Activated CD4-positive, alpha-beta T cell treated with anti-CD3 and anti-CD28 coated beads, Interleukin-2, amount 10 ng/mL, durations not matched to agents 7 days and 5 days (primary cell): ENCODE data around the gene CLIC3. TPM values are rescaled to one million over a fixed set of nuclear protein-coding genes. Genes with fewer than 3 reads are reported as not detected.

Source experiments
- CTCF ChIA-PET: fragments of 350-600 bp; sonication (Branson Sonifier 250); formaldehyde crosslinking; loops from one replicate; lab custom pipeline; 2021; ENCODE audit warnings: antibody characterized with exemption; lab: Charles Lee
- POLR2A ChIA-PET: fragments of 350-600 bp; sonication (Branson Sonifier 250); formaldehyde crosslinking; loops from one replicate; lab custom pipeline; 2021; ENCODE audit warnings: antibody characterized with exemption; lab: Charles Lee
- DNase-seq: peaks from one replicate; pipeline ENCODE4 v3.0.0-alpha.2; 2020
- H3K27ac Mint-ChIP-seq: one replicate; pipeline ENCODE4 v1.8.0; 2021; ENCODE audit warnings: mild to moderate bottlenecking, moderate library complexity, mixed read lengths
- H3K27me3 Mint-ChIP-seq: one replicate; pipeline ENCODE4 v1.8.0; 2021; ENCODE audit warnings: mixed read lengths
- H3K36me3 Mint-ChIP-seq: one replicate; pipeline ENCODE4 v1.8.0; 2021; ENCODE audit warnings: low read depth, mixed read lengths
- H3K4me1 Mint-ChIP-seq: one replicate; pipeline ENCODE4 v1.8.0; 2021; ENCODE audit warnings: mixed read lengths
- H3K4me3 Mint-ChIP-seq: one replicate; pipeline ENCODE4 v1.8.0; 2021; ENCODE audit warnings: mild to moderate bottlenecking, moderate library complexity, mixed read lengths
- H3K9me3 Mint-ChIP-seq: one replicate; pipeline ENCODE4 v1.8.0; 2021; ENCODE audit warnings: mixed read lengths
- total RNA-seq, 2 experiments: library from RNA; stranded (reverse); gene quantifications; one replicate each; pipeline ENCODE4 v1.2.3, GENCODE V29; 2021

Gene CLIC3, protein sequence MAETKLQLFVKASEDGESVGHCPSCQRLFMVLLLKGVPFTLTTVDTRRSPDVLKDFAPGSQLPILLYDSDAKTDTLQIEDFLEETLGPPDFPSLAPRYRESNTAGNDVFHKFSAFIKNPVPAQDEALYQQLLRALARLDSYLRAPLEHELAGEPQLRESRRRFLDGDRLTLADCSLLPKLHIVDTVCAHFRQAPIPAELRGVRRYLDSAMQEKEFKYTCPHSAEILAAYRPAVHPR
- 1 to 10 TPM; 2.6 to 4.4 TPM for total RNA-seq

DNA sequence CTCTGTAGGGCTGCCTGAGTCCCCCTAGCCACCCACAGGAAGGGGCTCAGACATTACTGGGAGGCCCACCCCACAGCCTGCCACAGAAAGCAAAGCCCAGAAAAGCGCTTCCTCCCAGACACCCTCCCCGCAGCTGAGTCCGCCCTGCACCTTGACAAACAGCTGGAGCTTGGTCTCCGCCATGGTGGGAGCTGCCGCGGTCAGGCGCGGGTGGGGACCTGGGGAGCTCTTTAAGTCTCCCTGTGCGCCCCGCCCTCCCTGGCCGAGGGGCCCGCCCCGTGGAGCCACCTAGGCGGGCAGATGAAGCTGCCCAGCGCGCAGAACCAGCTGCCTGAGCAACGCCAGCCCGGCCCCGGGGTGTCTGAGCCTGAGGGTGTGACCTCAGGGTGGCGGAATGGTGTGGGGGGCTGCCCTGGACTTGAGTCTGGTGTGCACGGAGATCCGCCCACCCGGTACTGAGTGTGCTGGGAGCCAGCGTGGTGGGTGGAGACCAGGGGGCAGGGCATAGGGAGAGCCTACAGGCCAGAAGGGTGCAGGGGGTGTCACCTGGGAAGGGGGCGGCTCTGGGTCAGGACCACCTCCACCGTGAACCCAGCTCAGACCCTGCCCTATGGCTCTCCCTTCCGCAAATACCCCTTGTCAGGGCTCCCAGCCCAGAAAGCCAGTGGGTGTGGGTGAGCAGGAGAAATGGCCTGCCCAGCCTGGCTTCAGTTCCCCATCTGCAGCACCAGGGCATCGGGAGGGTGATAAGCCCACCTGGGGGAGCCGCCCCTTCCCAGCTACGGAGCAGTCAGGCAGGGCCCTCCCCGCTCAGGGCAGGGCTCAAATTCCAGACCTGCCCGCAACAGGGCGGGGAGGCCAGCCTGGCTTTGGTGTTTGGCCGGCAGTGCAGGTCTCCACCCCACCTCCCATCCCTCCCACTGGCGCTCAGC lies at the start of gene CLIC3:
CLIC3 (minus strand) TSS at position 208 of the 932 bp plus-strand sequence; CDS start at position 183, 25 bp downstream.
- H3K27me3 Mint-ChIP-seq = peaks cover 6% of the 10 kb centered on the region
- peaks cover 7% of the 10 kb centered on the region for H3K36me3 Mint-ChIP-seq
- ChIA-PET POLR2A (no interaction called here), CTCF (interaction anchor here (0.5 to 2.6 kb wide), 7 partner anchors 19 to 174 kb away, joined by 3 to 15 read pairs (median 5); partner anchors contain the start of gene AJM1)
- H3K4me3 Mint-ChIP-seq = peak within 1 kb of the TSS; percentile 59
- peak within 1 kb of the TSS; percentile 89 for H3K27ac Mint-ChIP-seq
- DNase-seq = peak; percentile 60
- H3K9me3 Mint-ChIP-seq = no peaks in the 10 kb centered on the region
- H3K4me1 Mint-ChIP-seq = peaks cover 52% of the 10 kb centered on the region

DNA sequence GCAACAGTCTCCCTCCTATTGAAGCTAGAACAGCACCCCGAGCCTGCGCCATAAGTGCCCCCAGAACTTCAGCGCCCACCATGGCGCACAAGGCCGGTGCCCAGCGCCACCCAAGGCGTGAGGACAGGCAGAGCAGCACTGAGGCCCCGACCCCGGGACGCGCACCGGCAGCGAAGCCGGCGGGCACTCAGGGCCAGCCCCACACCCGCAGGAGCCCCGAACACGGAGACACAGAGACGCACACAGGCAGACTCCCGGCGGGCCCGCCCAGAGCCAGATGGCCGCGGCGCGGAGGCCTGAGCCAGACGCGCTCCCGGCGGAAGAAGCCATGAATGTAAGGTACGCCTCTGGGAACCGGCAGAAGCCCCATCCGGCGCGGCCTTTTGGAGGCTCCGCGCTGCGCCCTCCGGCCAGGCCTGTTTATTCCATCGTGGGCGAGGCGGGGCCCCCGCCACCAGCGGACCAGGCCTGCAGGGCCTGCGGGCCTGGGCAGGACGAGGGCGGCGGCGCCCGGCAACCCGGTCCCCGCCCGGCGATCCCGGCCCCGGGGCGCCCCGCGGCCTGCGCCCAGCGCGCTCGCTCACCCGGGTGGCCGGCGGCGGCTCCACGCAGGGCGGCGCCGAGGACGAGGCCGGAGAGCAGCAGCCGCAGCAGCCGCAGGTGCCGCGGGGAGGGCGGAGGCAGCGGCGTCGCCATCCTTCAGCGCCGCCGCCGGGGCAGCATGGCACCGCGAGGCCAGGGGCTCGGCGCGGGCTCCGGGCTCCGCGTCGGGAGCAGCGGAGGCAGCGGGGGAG lies 49.1 kb upstream of the CLIC3 start:
- peak overlapping the region; percentile 54 for H3K27ac Mint-ChIP-seq
- H3K4me3 Mint-ChIP-seq = peak overlapping the region; percentile 70
- no peaks in the 10 kb centered on the region for H3K9me3 Mint-ChIP-seq
- no peak for DNase-seq
- peaks cover 30% of the 10 kb centered on the region for H3K27me3 Mint-ChIP-seq
- no peaks in the 10 kb centered on the region for H3K36me3 Mint-ChIP-seq
- CTCF ChIA-PET = interaction anchor here (1.0 to 3.8 kb wide), 11 partner anchors 9 to 258 kb away, joined by 3 to 59 read pairs (median 5); partner anchors contain the start of genes ABCA2, AJM1, FUT7 and SAPCD2
- POLR2A ChIA-PET = no interaction called here
- peaks cover 19% of the 10 kb centered on the region for H3K4me1 Mint-ChIP-seq

- POLR2A ChIA-PET = no interaction called here
Observed at GRCh38 chr9:137044502-137045177, 48.3 kb upstream of the CLIC3 start.

DNA sequence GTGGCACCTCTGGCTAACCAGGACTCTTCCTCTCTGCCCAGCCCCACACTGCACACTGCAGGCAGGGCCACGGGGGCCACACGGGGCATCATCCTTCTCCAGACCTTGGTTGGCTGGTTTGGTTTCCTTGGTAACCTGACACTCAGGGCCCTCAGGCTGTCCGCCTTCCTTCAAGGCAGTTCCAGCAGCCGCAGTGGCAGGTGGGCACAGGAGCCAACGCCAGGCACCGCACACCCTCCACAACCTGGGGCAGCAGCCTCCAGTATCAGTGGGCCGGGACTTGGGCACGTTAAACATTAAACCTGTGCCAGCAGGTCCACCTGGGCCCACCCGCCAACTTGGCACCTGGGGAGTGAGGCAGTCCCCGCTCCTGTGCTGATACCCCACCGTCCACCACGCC lies 47.7 kb upstream of the CLIC3 start:
- no peak for DNase-seq
- H3K4me1 Mint-ChIP-seq = peaks cover 13% of the 10 kb centered on the region
- no peak overlapping the region for H3K27ac Mint-ChIP-seq
- H3K27me3 Mint-ChIP-seq = peaks cover 21% of the 10 kb centered on the region
- POLR2A ChIA-PET = no interaction called here
- no peak overlapping the region for H3K4me3 Mint-ChIP-seq
- H3K9me3 Mint-ChIP-seq = no peaks in the 10 kb centered on the region
- CTCF ChIA-PET = interaction anchor here (1.7 to 3.8 kb wide), 3 partner anchors 9 to 201 kb away, joined by 4 to 18 read pairs (median 12); partner anchors contain the start of gene AJM1
- H3K36me3 Mint-ChIP-seq = no peaks in the 10 kb centered on the region

More at GRCh38 chr9:137044502-137045177, 48.3 kb upstream of the CLIC3 start:
- CTCF ChIA-PET = interaction anchor here (1.0 to 3.8 kb wide), 8 partner anchors 8 to 258 kb away, joined by 3 to 44 read pairs (median 4); partner anchors contain the start of genes ABCA2, AJM1 and SAPCD2
- Mint-ChIP-seq H3K4me3 (peak overlapping the region; percentile 70), H3K4me1 (peaks cover 16% of the 10 kb centered on the region), H3K27me3 (peaks cover 24% of the 10 kb centered on the region), H3K27ac (peak overlapping the region; percentile 54), H3K9me3 (no peaks in the 10 kb centered on the region), H3K36me3 (no peaks in the 10 kb centered on the region)
- DNase-seq = no peak

DNA sequence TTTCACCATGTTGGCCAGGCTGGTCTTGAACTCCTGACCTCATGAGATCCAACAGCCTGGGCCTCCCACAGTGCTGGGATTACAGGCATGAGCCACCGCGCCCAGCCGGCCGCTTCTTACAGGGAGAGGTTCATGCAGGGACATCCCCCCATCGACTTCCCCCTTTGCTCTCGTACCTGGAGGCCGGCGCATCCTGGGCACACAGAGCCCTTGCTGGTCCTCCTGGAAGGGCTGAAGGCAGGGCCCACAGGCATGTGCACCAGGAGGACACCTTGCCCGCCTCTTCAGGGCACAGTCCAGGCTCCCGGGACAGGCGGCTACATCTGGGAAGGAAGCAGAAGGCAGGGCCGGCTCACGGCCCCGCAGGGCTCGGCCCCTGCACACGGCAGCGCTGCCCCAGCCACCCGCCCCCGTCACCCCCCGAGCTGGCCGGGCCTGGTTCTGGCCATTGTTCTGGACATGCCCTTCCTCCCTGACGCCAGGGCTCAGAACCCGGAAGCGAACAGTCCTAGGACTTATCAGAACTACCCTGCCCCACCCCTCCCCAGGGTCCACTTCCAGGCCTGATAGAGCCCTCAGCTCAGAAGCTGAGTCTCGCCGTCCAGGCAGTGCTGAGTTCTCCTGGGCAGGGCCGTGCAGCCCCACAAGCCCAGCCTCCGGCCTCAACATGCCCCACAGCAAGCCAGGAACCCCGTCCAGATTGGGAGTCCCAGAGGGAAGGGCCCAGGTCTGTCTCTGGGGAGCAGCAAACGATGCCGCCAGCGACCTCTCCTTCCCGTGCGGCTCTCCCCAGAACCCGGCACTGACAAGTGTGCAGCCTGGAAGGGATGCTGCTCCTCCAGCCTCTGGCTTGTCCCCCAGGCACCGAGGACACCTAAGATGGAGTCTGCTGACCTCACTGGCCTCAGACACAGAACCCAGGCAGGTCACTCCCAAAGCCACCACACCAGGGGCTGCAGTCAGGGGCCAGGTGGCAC lies 46.7 kb upstream of the CLIC3 start:
- H3K4me3 Mint-ChIP-seq = no peak overlapping the region
- ChIA-PET POLR2A (no interaction called here), CTCF (interaction anchor here (2.2 to 3.8 kb wide), 2 partner anchors 8 to 13 kb away, joined by 12 to 18 read pairs; no protein-coding TSS in a partner anchor)
- peaks cover 21% of the 10 kb centered on the region for H3K27me3 Mint-ChIP-seq
- H3K9me3 Mint-ChIP-seq = no peaks in the 10 kb centered on the region
- peaks cover 13% of the 10 kb centered on the region for H3K4me1 Mint-ChIP-seq
- no peak for DNase-seq
- H3K36me3 Mint-ChIP-seq = no peaks in the 10 kb centered on the region
- no peak overlapping the region for H3K27ac Mint-ChIP-seq

- Mint-ChIP-seq H3K27ac (no peak overlapping the region), H3K4me1 (peaks cover 10% of the 10 kb centered on the region), H3K4me3 (no peak overlapping the region), H3K36me3 (no peaks in the 10 kb centered on the region), H3K27me3 (peaks cover 6% of the 10 kb centered on the region), H3K9me3 (no peaks in the 10 kb centered on the region)
- no peak for DNase-seq
- ChIA-PET POLR2A (no interaction called here), CTCF (interaction anchor here (14.0 kb wide), 1 partner anchor 26 kb away, joined by 157 read pairs; the partner anchor contains the start of gene SAPCD2)
Observed at GRCh38 chr9:137041124-137041523, 44.8 kb upstream of the CLIC3 start.

GRCh38 chr9:137040568-137040967 lies 44.2 kb upstream of the CLIC3 start:
- H3K4me1 Mint-ChIP-seq = peaks cover 11% of the 10 kb centered on the region
- POLR2A ChIA-PET = no interaction called here
- H3K36me3 Mint-ChIP-seq = no peaks in the 10 kb centered on the region
- no peak overlapping the region for H3K4me3 Mint-ChIP-seq
- no peak overlapping the region for H3K27ac Mint-ChIP-seq
- CTCF ChIA-PET = interaction anchor here (14.0 kb wide), 1 partner anchor 27 kb away, joined by 157 read pairs; the partner anchor contains the start of gene SAPCD2
- no peaks in the 10 kb centered on the region for H3K9me3 Mint-ChIP-seq
- no peak for DNase-seq
- peaks cover 6% of the 10 kb centered on the region for H3K27me3 Mint-ChIP-seq

GRCh38 chr9:137039611-137040366 lies 43.4 kb upstream of the CLIC3 start:
- H3K27me3 Mint-ChIP-seq = peaks cover 1% of the 10 kb centered on the region
- ChIA-PET CTCF (interaction anchor here (1.2 to 14.0 kb wide), 2 partner anchors 11 to 28 kb away, joined by 6 to 157 read pairs; partner anchors contain the start of gene SAPCD2), POLR2A (no interaction called here)

DNA sequence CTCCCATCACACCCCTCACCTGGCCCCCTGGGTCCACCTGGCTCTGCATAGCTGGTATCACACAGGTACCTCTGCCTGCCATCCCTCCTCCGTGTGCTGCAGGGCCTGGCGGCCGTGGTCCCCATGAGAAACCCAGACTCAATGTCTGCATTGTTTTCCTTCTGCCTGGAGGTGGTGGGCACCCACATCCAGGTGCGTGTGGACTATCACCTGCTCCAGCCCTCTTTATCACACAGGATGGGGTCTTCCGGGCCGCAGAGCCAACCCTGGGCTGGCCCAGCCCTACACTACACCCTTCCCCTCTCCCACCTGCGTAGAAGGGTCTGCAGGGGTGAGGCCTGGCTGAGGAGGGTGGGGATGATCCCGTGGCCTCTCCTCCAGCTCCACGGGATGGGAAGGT lies 42.5 kb upstream of the CLIC3 start:
- DNase-seq = no peak
- Mint-ChIP-seq H3K36me3 (no peaks in the 10 kb centered on the region), H3K27ac (peak overlapping the region; percentile 57), H3K27me3 (no peaks in the 10 kb centered on the region), H3K4me1 (peaks cover 14% of the 10 kb centered on the region), H3K9me3 (no peaks in the 10 kb centered on the region), H3K4me3 (no peak overlapping the region)
- ChIA-PET POLR2A (no interaction called here), CTCF (interaction anchor here (0.9 to 14.0 kb wide), 3 partner anchors 10 to 29 kb away, joined by 3 to 157 read pairs (median 6); partner anchors contain the start of gene SAPCD2)

More at GRCh38 chr9:137039611-137040366, 43.4 kb upstream of the CLIC3 start:
- no peak for DNase-seq
- H3K27ac Mint-ChIP-seq = no peak overlapping the region
- no peaks in the 10 kb centered on the region for H3K36me3 Mint-ChIP-seq
- H3K4me1 Mint-ChIP-seq = peaks cover 14% of the 10 kb centered on the region
- H3K9me3 Mint-ChIP-seq = no peaks in the 10 kb centered on the region
- H3K4me3 Mint-ChIP-seq = no peak overlapping the region

- no peak for DNase-seq
- Mint-ChIP-seq H3K9me3 (no peaks in the 10 kb centered on the region), H3K27ac (no peak overlapping the region), H3K4me3 (no peak overlapping the region), H3K4me1 (peaks cover 25% of the 10 kb centered on the region), H3K36me3 (no peaks in the 10 kb centered on the region), H3K27me3 (no peaks in the 10 kb centered on the region)
- POLR2A ChIA-PET = no interaction called here
- CTCF ChIA-PET = interaction anchor here (0.8 to 14.0 kb wide), 6 partner anchors 8 to 199 kb away, joined by 3 to 157 read pairs (median 5); partner anchors contain the start of genes NPDC1 and SAPCD2
Observed at GRCh38 chr9:137037483-137037882, 41.1 kb upstream of the CLIC3 start.
